Endodermal cell (in vitro differentiated cells): ENCODE results near the gene CDC27. TPM values are rescaled to one million over a fixed set of nuclear protein-coding genes. Genes with fewer than 3 reads are reported as not detected.

Experiments used
- DNase-seq: peaks from one replicate; pipeline ENCODE4 v3.0.0-alpha.2; 2017
- H3K27ac ChIP-seq: 2 replicates; pipeline ENCODE4 v1.5.1; 2013; ENCODE audit warnings: mild to moderate bottlenecking, low read depth, low read length, moderate library complexity
- H3K27me3 ChIP-seq: 2 replicates; pipeline ENCODE4 v1.6.1; 2013; ENCODE audit warnings: mild to moderate bottlenecking, low read length, moderate library complexity; ENCODE audit not compliant: insufficient read depth, control insufficient read depth, poor library complexity, severe bottlenecking
- H3K36me3 ChIP-seq: 2 replicates; pipeline ENCODE4 v1.7.0; 2013; ENCODE audit warnings: mild to moderate bottlenecking, low read length, moderate library complexity; ENCODE audit not compliant: control insufficient read depth, insufficient read depth
- H3K4me1 ChIP-seq: one replicate; pipeline ENCODE4 v1.7.0; 2013; ENCODE audit warnings: low read length; ENCODE audit not compliant: control insufficient read depth, insufficient read depth
- H3K4me3 ChIP-seq: 2 replicates; pipeline ENCODE4 v1.5.1; 2013; ENCODE audit warnings: mild to moderate bottlenecking, low read length, moderate library complexity
- H3K9ac ChIP-seq: 2 replicates; pipeline ENCODE4 v1.6.1; 2013; ENCODE audit warnings: mild to moderate bottlenecking, low read length, moderate library complexity; ENCODE audit not compliant: poor library complexity, severe bottlenecking; ENCODE audit errors: extremely low read depth
- H3K9me3 ChIP-seq: 2 replicates; pipeline ENCODE4 v1.6.1; 2013; ENCODE audit warnings: mild to moderate bottlenecking, low read length, moderate library complexity; ENCODE audit not compliant: control insufficient read depth
- H3K27ac Mint-ChIP-seq: 2 replicates; pipeline ENCODE4 v1.8.0; 2020; ENCODE audit warnings: mixed read lengths
- H3K27me3 Mint-ChIP-seq: 2 replicates; pipeline ENCODE4 v1.8.0; 2021; ENCODE audit warnings: mild to moderate bottlenecking, mixed read lengths; ENCODE audit not compliant: insufficient read depth
- H3K36me3 Mint-ChIP-seq: 2 replicates; pipeline ENCODE4 v1.8.0; 2020; ENCODE audit warnings: low read depth, mixed read lengths
- H3K4me1 Mint-ChIP-seq: 2 replicates; pipeline ENCODE4 v1.8.0; 2020; ENCODE audit warnings: mixed read lengths
- H3K4me3 Mint-ChIP-seq: 2 replicates; pipeline ENCODE4 v1.8.0; 2020; ENCODE audit warnings: mild to moderate bottlenecking, moderate library complexity, mixed read lengths
- H3K9me3 Mint-ChIP-seq: 2 replicates; pipeline ENCODE4 v1.8.0; 2020; ENCODE audit warnings: mild to moderate bottlenecking, mixed read lengths
- WGBS, 2 experiments: methylation state at CpG; one replicate each; pipeline versions ENCODE4 v1.1.5 to v1.1.7; 2013; ENCODE audit warnings: missing lambda C conversion rate in 2 of 2, mixed read lengths in 1 of 2; ENCODE audit not compliant: insufficient coverage in 1 of 2, insufficient read length in 1 of 2; 5-methylcytosine and 5-hydroxymethylcytosine counted together
- total RNA-seq, 2 donors: library from RNA; stranded (reverse); fragmentation: NEBNext Ultra II Directional in 1 of 2; extraction: Animal tissue kit (Norgen Biotek cat#: 25700) in 1 of 2; gene quantifications; 2 replicates in 1 of 2; 3 replicates in 1 of 2; pipeline ENCODE4 v1.2.1, GENCODE V29; 2021
- TF ChIP-seq, protein P1 (sequence below): fragments of 200-600 bp; sonication (generic); conservative IDR thresholded peaks from 2 replicates; pipeline ENCODE4 v1.5.0; 2021; ENCODE audit warnings: antibody characterized with exemption, mild to moderate bottlenecking

Gene CDC27
- total RNA-seq, 2 donors from 2014 or later = 72.1 to 108 TPM

GRCh38 chr17:47204722-47205418 lies 15.8 kb upstream of the CDC27 start:
- TF ChIP-seq, protein P1, sequence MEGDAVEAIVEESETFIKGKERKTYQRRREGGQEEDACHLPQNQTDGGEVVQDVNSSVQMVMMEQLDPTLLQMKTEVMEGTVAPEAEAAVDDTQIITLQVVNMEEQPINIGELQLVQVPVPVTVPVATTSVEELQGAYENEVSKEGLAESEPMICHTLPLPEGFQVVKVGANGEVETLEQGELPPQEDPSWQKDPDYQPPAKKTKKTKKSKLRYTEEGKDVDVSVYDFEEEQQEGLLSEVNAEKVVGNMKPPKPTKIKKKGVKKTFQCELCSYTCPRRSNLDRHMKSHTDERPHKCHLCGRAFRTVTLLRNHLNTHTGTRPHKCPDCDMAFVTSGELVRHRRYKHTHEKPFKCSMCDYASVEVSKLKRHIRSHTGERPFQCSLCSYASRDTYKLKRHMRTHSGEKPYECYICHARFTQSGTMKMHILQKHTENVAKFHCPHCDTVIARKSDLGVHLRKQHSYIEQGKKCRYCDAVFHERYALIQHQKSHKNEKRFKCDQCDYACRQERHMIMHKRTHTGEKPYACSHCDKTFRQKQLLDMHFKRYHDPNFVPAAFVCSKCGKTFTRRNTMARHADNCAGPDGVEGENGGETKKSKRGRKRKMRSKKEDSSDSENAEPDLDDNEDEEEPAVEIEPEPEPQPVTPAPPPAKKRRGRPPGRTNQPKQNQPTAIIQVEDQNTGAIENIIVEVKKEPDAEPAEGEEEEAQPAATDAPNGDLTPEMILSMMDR = no peak
- Mint-ChIP-seq H3K36me3 (no peaks in the 10 kb centered on the region), H3K4me3 (no peak overlapping the region), H3K4me1 (peaks cover 31% of the 10 kb centered on the region), H3K27me3 (peaks cover 4% of the 10 kb centered on the region), H3K9me3 (no peaks in the 10 kb centered on the region), H3K27ac (peak overlapping the region; percentile 32)
- H3K4me3 ChIP-seq = no peak overlapping the region
- H3K27me3 ChIP-seq = no peaks in the 10 kb centered on the region
- WGBS, 2 experiments = 84 to 88% methylated on average over 4 to 6 of the region's 6 CpGs
- H3K9ac ChIP-seq = no peak overlapping the region
- H3K36me3 ChIP-seq = no peaks in the 10 kb centered on the region
- H3K9me3 ChIP-seq = no peaks in the 10 kb centered on the region
- no peak for DNase-seq
- peaks cover 7% of the 10 kb centered on the region for H3K4me1 ChIP-seq
- no peak overlapping the region for H3K27ac ChIP-seq

DNA sequence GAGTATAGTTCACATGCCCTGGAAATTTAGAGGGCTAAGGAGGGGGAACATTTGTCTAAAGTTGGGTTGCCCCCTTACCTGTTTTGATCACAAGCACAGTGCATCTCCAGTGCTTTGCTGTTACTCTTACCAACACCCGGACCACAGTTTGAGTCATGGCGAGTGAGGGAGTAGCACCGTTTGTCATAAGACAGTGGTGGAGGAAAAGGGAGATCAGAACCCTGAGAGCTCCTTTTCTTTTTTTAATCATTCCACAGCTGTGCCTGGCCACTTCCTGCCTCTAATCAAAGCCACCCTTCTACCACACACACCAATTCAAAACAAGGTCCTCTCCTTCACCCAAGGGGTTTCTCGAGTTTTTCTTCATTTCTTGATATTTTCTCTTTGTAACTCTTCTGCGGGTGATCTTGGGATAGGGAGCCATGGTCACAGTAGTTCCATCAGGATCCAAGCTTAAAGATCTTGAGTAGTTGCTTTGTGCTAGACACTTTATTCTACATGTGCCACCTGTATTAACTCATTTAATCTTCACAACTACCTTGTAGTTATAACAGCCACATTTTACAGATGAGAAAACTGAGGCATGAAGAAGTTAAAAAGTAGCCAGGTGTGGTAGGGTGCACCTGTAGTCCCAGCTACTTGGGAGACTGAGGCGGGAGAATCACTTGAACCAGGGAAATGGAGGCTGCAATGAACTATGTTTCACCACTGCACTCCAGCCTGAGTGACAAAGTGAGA lies 15.1 kb upstream of the CDC27 start:
- 90 to 100% methylated on average over 1 to 6 of the region's 6 CpGs for WGBS, 2 experiments
- H3K9me3 ChIP-seq = no peaks in the 10 kb centered on the region

GRCh38 chr17:47201166-47201565 lies 12.1 kb upstream of the CDC27 start:
- TF ChIP-seq, protein P1 = no peak
- H3K36me3 Mint-ChIP-seq = no peaks in the 10 kb centered on the region
- H3K27me3 Mint-ChIP-seq = peaks cover 4% of the 10 kb centered on the region
- no peaks in the 10 kb centered on the region for H3K36me3 ChIP-seq
- peaks cover 3% of the 10 kb centered on the region for H3K4me1 ChIP-seq
- no peaks in the 10 kb centered on the region for H3K9me3 ChIP-seq
- H3K4me3 ChIP-seq = no peak overlapping the region
- H3K9me3 Mint-ChIP-seq = no peaks in the 10 kb centered on the region
- H3K4me1 Mint-ChIP-seq = peaks cover 18% of the 10 kb centered on the region
- no peak for DNase-seq
- WGBS, 2 experiments = 88 to 100% methylated on average over 1 to 4 of the region's 4 CpGs
- H3K9ac ChIP-seq = no peak overlapping the region
- no peaks in the 10 kb centered on the region for H3K27me3 ChIP-seq
- no peak overlapping the region for H3K4me3 Mint-ChIP-seq
- H3K27ac Mint-ChIP-seq = no peak overlapping the region
- H3K27ac ChIP-seq = no peak overlapping the region

More for the DNA sequence above, 15.1 kb upstream of the CDC27 start:
- no peak overlapping the region for H3K4me3 ChIP-seq
- H3K27me3 ChIP-seq = no peaks in the 10 kb centered on the region
- peaks cover 4% of the 10 kb centered on the region for H3K27me3 Mint-ChIP-seq
- peaks cover 23% of the 10 kb centered on the region for H3K4me1 Mint-ChIP-seq
- H3K9me3 Mint-ChIP-seq = no peaks in the 10 kb centered on the region
- peaks cover 7% of the 10 kb centered on the region for H3K4me1 ChIP-seq
- no peaks in the 10 kb centered on the region for H3K36me3 ChIP-seq
- no peak overlapping the region for H3K4me3 Mint-ChIP-seq
- TF ChIP-seq, protein P1 = no peak
- H3K36me3 Mint-ChIP-seq = no peaks in the 10 kb centered on the region
- no peak overlapping the region for H3K27ac ChIP-seq
- no peak overlapping the region for H3K9ac ChIP-seq
- no peak for DNase-seq
- H3K27ac Mint-ChIP-seq = no peak overlapping the region
